ENCODE measurements around the gene SLC22A7.

DNA sequence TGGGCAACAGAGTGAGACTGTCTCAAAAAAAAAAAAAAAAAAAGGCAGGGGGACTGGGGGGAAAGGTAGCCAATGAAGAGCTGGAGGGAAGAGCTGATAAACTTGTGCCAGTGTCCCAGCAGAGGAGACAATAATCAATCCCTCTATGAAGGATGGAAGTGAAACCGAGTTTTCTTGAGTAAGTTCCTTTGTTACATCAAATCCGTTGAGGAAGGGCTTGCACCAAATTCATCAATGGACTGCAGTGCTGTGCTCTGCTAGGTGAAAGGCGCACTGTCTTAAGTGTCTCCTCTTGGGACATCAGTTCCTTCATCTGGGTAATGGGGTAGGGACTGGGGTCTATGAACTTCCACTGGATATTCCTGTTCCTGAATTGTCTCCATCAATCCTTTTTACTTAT, 13.6 kb downstream of the SLC22A7 start:
- TF ChIP-seq CTCF (IDR thresholded peaks at IDR 0.05; ENCODE audit: low read length) = no peak
- no peak for TF ChIP-seq EZH2phosphoT487 (IDR thresholded peaks at IDR 0.05; ENCODE audit: low read length)
